ENCODE data around the gene ZNF521. TPM values are rescaled to one million over a fixed set of nuclear protein-coding genes. Genes with fewer than 3 reads are reported as not detected.

Gene ZNF521
- total RNA-seq, 6 donors from 2014 or later: 4.7 to 37.7 (median 13.8) TPM

DNA sequence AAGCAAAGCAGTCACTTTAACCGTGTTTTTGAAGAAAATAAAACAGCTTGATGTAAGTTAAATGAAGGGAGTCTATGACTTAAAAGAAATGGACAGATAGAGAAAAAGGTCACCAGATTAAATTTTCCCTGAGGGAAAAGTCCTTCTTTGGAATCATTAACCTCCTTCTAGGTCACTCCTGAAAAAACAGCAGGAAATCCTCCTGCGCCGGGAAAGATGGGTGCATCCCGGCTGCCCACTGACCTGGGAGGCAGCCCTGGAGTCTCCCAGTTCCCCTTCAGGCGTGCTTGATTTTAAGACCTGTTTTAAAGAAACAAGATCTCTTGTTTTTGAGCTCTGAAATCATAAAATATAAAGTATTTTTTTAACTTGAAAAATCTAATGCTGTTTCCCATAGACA, 18.4 kb upstream of the ZNF521 start:
- 53 to 64% methylated on average over 5 of the region's 5 CpGs for WGBS, 2 donors
- Histone ChIP-seq H3K27me3 (no peaks in the 10 kb centered on the region), H3K4me1 (no peaks in the 10 kb centered on the region), H3K36me3 (no peaks in the 10 kb centered on the region), H3K27ac (no peak overlapping the region), H3K9me3 (no peaks in the 10 kb centered on the region), H3K4me3 (no peak overlapping the region)
- ATAC-seq (ENCODE audit: low FRiP score in 2 of 2): no peak
- no peak for TF ChIP-seq CTCF (IDR thresholded peaks at IDR 0.05)
- TF ChIP-seq EP300 (IDR thresholded peaks at IDR 0.05): no peak
- no peak for TF ChIP-seq POLR2A (IDR thresholded peaks at IDR 0.05)
- TF ChIP-seq POLR2AphosphoS5 (IDR thresholded peaks at IDR 0.05): no peak
- DNase-seq: no peak

GRCh38 chr18:25365242-25365641, 13.3 kb upstream of the ZNF521 start:
- Histone ChIP-seq H3K4me3 (no peak overlapping the region), H3K36me3 (no peaks in the 10 kb centered on the region), H3K27ac (no peak overlapping the region), H3K4me1 (no peaks in the 10 kb centered on the region), H3K27me3 (no peaks in the 10 kb centered on the region), H3K9me3 (no peaks in the 10 kb centered on the region)
- TF ChIP-seq EP300 (IDR thresholded peaks at IDR 0.05) (no peak), POLR2AphosphoS5 (IDR thresholded peaks at IDR 0.05) (no peak), POLR2A (IDR thresholded peaks at IDR 0.05) (no peak), CTCF (IDR thresholded peaks at IDR 0.05) (no peak)
- DNase-seq (no peak), ATAC-seq (ENCODE audit: low FRiP score in 2 of 2) (no peak)
- WGBS, 2 donors: 57 to 58% methylated on average over 3 of the region's 3 CpGs

DNA sequence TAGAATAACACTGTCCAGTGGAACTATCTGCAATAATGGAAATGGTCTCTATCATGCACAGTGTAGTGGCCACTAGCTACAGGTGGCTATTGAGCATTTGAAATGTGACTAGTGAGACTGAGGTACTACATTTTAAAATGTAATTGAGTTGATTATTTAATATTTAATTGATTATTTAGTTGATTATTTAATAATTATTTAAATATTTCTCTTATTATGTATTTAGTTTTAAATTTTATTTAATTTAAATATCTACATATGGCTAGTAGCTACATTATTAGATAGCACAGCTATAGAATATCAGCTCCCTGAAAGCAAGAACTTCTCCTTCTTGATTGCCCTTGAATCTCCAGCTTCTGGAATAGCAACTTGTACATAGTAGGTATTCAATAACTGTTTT, 12.8 kb upstream of the ZNF521 start:
- ATAC-seq (ENCODE audit: low FRiP score in 2 of 2) (no peak), DNase-seq (no peak)
- Histone ChIP-seq H3K36me3 (no peaks in the 10 kb centered on the region), H3K9me3 (no peaks in the 10 kb centered on the region), H3K27ac (no peak overlapping the region), H3K4me1 (no peaks in the 10 kb centered on the region), H3K4me3 (no peak overlapping the region), H3K27me3 (no peaks in the 10 kb centered on the region)
- TF ChIP-seq EP300 (IDR thresholded peaks at IDR 0.05) (no peak), CTCF (IDR thresholded peaks at IDR 0.05) (no peak), POLR2AphosphoS5 (IDR thresholded peaks at IDR 0.05) (no peak), POLR2A (IDR thresholded peaks at IDR 0.05) (no peak)

DNA sequence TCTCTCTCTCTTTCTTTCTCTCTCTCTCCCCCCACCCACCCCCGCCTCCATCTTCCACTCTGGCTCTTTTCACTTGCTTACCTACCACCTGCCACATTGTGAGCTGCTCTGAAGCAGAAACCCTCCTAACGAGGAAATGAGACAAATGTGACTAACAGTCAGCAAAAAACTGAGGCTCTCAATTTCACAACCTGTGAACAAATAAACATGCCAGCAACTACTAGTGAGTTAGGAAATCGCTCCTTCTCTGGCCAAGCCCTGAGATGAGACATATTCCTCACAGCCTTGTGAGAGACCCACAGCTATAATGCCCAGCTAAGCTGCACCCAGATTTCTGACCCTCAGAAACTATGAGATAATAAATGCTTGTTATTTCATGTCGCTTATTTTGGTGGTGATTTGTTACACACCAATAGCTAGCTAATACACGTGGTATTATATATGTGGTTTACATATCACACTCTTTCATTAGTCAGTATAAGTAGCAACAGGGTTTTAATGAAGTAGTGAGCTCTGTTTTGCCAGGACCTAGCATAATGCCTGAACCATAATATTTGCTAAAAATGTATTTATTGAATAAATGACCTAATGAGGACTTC, 8.4 kb upstream of the ZNF521 start:
- Histone ChIP-seq H3K9me3 (no peaks in the 10 kb centered on the region), H3K4me1 (no peaks in the 10 kb centered on the region), H3K36me3 (no peaks in the 10 kb centered on the region), H3K4me3 (no peak overlapping the region), H3K27me3 (no peaks in the 10 kb centered on the region), H3K27ac (no peak overlapping the region)
- TF ChIP-seq POLR2AphosphoS5 (IDR thresholded peaks at IDR 0.05): no peak
- TF ChIP-seq POLR2A (IDR thresholded peaks at IDR 0.05): no peak
- TF ChIP-seq EP300 (IDR thresholded peaks at IDR 0.05): no peak
- no peak for TF ChIP-seq CTCF (IDR thresholded peaks at IDR 0.05)
- ATAC-seq (ENCODE audit: low FRiP score in 2 of 2): no peak
- DNase-seq: no peak
- WGBS, 2 donors: 80 to 83% methylated on average over 5 of the region's 5 CpGs

DNA sequence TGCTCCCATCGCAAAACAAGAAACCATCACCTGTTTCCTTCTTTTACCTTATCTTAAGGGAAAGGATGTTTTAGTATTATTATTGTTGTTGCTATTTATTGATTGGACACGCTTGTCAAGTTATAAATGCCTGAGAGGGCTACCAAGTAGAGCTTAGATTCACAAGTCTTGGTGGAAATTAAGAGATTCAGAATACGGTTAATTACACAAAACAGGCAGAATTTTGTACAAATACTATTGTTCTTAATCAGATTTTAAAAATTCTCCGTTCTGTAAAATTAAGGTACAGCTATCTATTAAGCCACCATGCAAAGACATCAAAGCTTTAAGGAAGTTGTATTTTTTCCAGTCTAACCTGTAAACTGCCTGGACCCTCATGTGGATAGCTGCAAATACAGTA, 1.1 kb upstream of the ZNF521 start:
- Histone ChIP-seq H3K4me1 (peaks cover 6 to 38% (median 15%) of the 10 kb centered on the region in 4 donors), H3K36me3 (no peaks in the 10 kb centered on the region), H3K4me3 (no peak overlapping the region), H3K27ac (no peak overlapping the region), H3K9me3 (no peaks in the 10 kb centered on the region), H3K27me3 (peaks cover 0 to 16% (median 4%) of the 10 kb centered on the region in 4 donors)
- TF ChIP-seq POLR2AphosphoS5 (IDR thresholded peaks at IDR 0.05) (no peak), EP300 (IDR thresholded peaks at IDR 0.05) (no peak), CTCF (IDR thresholded peaks at IDR 0.05) (no peak), POLR2A (IDR thresholded peaks at IDR 0.05) (no peak)
- DNase-seq: no peak
- ATAC-seq (ENCODE audit: low FRiP score in 2 of 2): no peak
- WGBS, 2 donors: 51 to 52% methylated on average over 4 of the region's 4 CpGs

All from upper lobe of left lung (tissue), 6 donors.